ENCODE data around the gene TECR. TPM values are rescaled to one million over a fixed set of nuclear protein-coding genes. Genes with fewer than 3 reads are reported as not detected.
"Not testable (repeated sequence)": the region's sequence is repeated elsewhere in the genome, so short reads cannot be mapped to it uniquely, and the experiment has no call there.

TECR gene
- total RNA-seq, 1 donor = 28.9 TPM

- no peak overlapping the region for H3K4me3 ChIP-seq (ENCODE audit: low read length)
- peaks cover 86% of the 10 kb centered on the region for H3K4me1 ChIP-seq (ENCODE audit: insufficient read depth, low read length)
- no peaks in the 10 kb centered on the region for H3K27me3 ChIP-seq (ENCODE audit: insufficient read depth, low read length)
- no peaks in the 10 kb centered on the region for H3K9me3 ChIP-seq (ENCODE audit: low read depth, low read length)
Observed at GRCh38 chr19:14612657-14613056, 83.3 kb downstream of the TECR start.

DNA sequence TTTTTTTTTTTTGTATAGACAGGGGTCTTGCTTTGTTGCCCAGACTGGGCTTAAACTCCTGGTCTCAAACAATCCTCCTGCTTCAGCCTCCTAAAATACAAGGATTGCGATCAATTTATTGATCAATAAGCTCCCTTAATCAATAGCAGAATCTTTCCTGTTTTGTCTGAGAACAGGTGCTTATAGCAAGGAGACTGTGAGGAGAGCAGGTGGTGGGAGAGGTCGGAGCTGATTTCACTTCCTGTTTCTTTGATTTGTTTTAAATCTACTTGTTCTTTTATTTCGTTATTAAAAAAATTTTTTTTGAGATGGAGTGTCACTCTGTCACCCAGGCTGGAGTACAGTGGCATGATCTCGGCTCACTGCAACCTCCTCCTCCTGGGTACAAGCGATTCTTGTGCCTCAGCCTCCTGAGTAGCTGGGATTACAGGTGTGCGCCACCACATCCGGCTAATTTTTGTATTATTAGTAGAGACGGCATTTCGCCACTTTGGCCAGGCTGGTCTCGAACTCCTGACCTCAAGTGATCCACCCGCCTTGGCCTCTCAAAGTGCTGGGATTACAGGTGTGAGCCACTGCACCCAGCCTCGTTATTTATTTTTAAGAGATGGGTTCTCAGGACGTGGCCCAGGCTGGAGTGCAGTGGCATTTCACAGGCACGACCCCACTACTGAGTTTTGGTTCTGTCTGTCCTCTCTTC, 84.2 kb downstream of the TECR start:
- H3K9me3 ChIP-seq (ENCODE audit: low read depth, low read length); H3K27me3 ChIP-seq (ENCODE audit: insufficient read depth, low read length); H3K4me3 ChIP-seq (ENCODE audit: low read length): not testable (repeated sequence)
- peaks cover 81% of the 10 kb centered on the region for H3K4me1 ChIP-seq (ENCODE audit: insufficient read depth, low read length)

DNA sequence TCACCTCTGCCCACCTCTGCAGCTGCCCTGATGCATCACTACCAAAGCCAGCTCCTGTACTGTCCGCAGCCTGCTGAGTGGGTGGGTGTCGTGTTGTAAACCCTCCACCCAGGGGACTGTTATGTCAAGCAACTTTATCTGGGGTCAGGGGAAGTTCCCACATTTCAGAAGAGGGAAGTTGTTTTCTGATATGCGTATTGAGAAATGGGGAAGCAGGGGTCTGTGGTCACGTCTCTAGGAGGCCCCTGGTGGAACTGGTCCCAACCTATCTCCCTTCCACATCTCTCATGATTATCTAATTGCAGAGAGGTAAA, 84.7 kb downstream of the TECR start:
- Histone ChIP-seq H3K4me1 (ENCODE audit: insufficient read depth, low read length) (peaks cover 76% of the 10 kb centered on the region), H3K4me3 (ENCODE audit: low read length) (no peak overlapping the region), H3K27me3 (ENCODE audit: insufficient read depth, low read length) (no peaks in the 10 kb centered on the region), H3K9me3 (ENCODE audit: low read depth, low read length) (peaks cover 3% of the 10 kb centered on the region)

Other genes starting within 250 kb of the TECR start
- 155 TPM for gene ADGRE5, start 148.2 kb upstream of the TECR start, total RNA-seq
- 123 TPM for gene DDX39A, start 110.3 kb upstream of the TECR start, total RNA-seq
- gene PKN1, start 96.3 kb upstream of the TECR start, total RNA-seq = 118 TPM
- not detected for gene PTGER1, start 54.2 kb upstream of the TECR start, total RNA-seq
- 11.0 TPM for gene GIPC1, start 33.5 kb upstream of the TECR start, total RNA-seq
- 265 TPM for gene DNAJB1, start 11.2 kb upstream of the TECR start, total RNA-seq
- 50.9 TPM for gene NDUFB7, start 42.5 kb downstream of the TECR start, total RNA-seq
- 1.6 TPM for gene CLEC17A, start 53.5 kb downstream of the TECR start, total RNA-seq
- gene ADGRE3, start 145.2 kb downstream of the TECR start, total RNA-seq = 0.63 TPM
- 10.7 TPM for gene ZNF333, start 160.5 kb downstream of the TECR start, total RNA-seq
- 22.7 TPM for gene ADGRE2, start 249.0 kb downstream of the TECR start, total RNA-seq